ENCODE results near the gene MLLT10. TPM values are rescaled to one million over a fixed set of nuclear protein-coding genes. Genes with fewer than 3 reads are reported as not detected.

MLLT10 gene
- total and polyA plus RNA-seq, 9 of the 15 experiments (the other 6 are each of a cell fraction or from before 2014, with no cell fraction given) = 18.8 to 81.4 (median 64.2) TPM

DNA sequence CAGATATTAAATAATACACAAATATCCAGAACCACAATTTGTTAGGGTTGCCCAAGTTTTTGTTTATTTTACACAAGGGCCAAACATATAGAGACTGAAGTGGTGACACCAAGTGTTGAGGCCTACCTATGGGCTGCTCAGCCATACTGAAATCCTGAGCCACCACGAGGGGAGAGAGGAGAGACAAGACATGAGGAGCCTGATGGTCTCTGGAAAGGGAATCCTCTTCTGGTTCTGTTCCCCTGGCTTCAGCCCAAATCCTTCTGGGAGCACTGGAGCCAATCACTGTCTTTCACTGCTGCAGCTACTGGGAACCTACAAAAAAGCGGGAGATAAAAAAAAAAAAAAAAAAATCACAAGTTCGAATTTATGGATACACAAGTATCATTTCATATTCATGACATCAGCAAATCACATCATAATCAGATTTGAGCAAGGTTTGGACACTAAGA lies 10.4 kb upstream of the MLLT10 start (continued):
- no peak for TF ChIP-seq PHB2 (IDR thresholded peaks at IDR 0.05; ENCODE audit: low read depth)
- no peak for TF ChIP-seq TEAD2 (tag; IDR thresholded peaks at IDR 0.05)
- TF ChIP-seq, protein P1, sequence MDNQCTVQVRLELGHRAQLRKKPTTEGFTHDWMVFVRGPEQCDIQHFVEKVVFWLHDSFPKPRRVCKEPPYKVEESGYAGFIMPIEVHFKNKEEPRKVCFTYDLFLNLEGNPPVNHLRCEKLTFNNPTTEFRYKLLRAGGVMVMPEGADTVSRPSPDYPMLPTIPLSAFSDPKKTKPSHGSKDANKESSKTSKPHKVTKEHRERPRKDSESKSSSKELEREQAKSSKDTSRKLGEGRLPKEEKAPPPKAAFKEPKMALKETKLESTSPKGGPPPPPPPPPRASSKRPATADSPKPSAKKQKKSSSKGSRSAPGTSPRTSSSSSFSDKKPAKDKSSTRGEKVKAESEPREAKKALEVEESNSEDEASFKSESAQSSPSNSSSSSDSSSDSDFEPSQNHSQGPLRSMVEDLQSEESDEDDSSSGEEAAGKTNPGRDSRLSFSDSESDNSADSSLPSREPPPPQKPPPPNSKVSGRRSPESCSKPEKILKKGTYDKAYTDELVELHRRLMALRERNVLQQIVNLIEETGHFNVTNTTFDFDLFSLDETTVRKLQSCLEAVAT (IDR thresholded peaks at IDR 0.05) = peak in 1 of 2 experiments; percentile 23; a peak in 1 of 4 replicates
- TF ChIP-seq, protein P2, sequence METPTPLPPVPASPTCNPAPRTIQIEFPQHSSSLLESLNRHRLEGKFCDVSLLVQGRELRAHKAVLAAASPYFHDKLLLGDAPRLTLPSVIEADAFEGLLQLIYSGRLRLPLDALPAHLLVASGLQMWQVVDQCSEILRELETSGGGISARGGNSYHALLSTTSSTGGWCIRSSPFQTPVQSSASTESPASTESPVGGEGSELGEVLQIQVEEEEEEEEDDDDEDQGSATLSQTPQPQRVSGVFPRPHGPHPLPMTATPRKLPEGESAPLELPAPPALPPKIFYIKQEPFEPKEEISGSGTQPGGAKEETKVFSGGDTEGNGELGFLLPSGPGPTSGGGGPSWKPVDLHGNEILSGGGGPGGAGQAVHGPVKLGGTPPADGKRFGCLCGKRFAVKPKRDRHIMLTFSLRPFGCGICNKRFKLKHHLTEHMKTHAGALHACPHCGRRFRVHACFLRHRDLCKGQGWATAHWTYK (CRISPR knock-in tag; IDR thresholded peaks at IDR 0.05) = no peak
- TF ChIP-seq, protein P3, sequence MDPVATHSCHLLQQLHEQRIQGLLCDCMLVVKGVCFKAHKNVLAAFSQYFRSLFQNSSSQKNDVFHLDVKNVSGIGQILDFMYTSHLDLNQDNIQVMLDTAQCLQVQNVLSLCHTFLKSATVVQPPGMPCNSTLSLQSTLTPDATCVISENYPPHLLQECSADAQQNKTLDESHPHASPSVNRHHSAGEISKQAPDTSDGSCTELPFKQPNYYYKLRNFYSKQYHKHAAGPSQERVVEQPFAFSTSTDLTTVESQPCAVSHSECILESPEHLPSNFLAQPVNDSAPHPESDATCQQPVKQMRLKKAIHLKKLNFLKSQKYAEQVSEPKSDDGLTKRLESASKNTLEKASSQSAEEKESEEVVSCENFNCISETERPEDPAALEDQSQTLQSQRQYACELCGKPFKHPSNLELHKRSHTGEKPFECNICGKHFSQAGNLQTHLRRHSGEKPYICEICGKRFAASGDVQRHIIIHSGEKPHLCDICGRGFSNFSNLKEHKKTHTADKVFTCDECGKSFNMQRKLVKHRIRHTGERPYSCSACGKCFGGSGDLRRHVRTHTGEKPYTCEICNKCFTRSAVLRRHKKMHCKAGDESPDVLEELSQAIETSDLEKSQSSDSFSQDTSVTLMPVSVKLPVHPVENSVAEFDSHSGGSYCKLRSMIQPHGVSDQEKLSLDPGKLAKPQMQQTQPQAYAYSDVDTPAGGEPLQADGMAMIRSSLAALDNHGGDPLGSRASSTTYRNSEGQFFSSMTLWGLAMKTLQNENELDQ (CRISPR knock-in tag; IDR thresholded peaks at IDR 0.05; ENCODE audit: borderline replicate concordance) = no peak
- TF ChIP-seq NRF1 (conservative IDR thresholded peaks at IDR 0.05 in 1 of 2, IDR thresholded peaks at IDR 0.05 in 1 of 2) = no peak
- peak; percentile 40; the same call in 1 of the 2 replicates for TF ChIP-seq NFIC (IDR thresholded peaks at IDR 0.05)
- TF ChIP-seq, protein P4, sequence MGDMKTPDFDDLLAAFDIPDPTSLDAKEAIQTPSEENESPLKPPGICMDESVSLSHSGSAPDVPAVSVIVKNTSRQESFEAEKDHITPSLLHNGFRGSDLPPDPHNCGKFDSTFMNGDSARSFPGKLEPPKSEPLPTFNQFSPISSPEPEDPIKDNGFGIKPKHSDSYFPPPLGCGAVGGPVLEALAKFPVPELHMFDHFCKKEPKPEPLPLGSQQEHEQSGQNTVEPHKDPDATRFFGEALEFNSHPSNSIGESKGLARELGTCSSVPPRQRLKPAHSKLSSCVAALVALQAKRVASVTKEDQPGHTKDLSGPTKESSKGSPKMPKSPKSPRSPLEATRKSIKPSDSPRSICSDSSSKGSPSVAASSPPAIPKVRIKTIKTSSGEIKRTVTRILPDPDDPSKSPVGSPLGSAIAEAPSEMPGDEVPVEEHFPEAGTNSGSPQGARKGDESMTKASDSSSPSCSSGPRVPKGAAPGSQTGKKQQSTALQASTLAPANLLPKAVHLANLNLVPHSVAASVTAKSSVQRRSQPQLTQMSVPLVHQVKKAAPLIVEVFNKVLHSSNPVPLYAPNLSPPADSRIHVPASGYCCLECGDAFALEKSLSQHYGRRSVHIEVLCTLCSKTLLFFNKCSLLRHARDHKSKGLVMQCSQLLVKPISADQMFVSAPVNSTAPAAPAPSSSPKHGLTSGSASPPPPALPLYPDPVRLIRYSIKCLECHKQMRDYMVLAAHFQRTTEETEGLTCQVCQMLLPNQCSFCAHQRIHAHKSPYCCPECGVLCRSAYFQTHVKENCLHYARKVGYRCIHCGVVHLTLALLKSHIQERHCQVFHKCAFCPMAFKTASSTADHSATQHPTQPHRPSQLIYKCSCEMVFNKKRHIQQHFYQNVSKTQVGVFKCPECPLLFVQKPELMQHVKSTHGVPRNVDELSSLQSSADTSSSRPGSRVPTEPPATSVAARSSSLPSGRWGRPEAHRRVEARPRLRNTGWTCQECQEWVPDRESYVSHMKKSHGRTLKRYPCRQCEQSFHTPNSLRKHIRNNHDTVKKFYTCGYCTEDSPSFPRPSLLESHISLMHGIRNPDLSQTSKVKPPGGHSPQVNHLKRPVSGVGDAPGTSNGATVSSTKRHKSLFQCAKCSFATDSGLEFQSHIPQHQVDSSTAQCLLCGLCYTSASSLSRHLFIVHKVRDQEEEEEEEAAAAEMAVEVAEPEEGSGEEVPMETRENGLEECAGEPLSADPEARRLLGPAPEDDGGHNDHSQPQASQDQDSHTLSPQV (IDR thresholded peaks at IDR 0.05) = peak; percentile 52
- peak; percentile 22; the same call in 1 of the 2 replicates for TF ChIP-seq DMBX1 (CRISPR knock-in tag; IDR thresholded peaks at IDR 0.05; ENCODE audit: borderline replicate concordance)
- TF ChIP-seq RBM34 (IDR thresholded peaks at IDR 0.05; ENCODE audit: borderline replicate concordance, insufficient read depth, low read length) = no peak
